Measurements from ENCODE around the gene TMEM17.

Gene TMEM17

GRCh38 chr2:62471404-62471803 lies 34.6 kb downstream of the TMEM17 start:
- no peak for DNase-seq

- DNase-seq: no peak
These were observed 36.4 kb downstream of the TMEM17 start for GRCh38 chr2:62469548-62469947.

- DNase-seq: no peak
These were observed 36.9 kb downstream of the TMEM17 start for GRCh38 chr2:62469114-62469513.

- DNase-seq: no peak
These were observed 38.3 kb downstream of the TMEM17 start for GRCh38 chr2:62467475-62468321.

- no peak for DNase-seq
These were observed 38.9 kb downstream of the TMEM17 start for GRCh38 chr2:62467100-62467474.

GRCh38 chr2:62466503-62466854 lies 39.5 kb downstream of the TMEM17 start:
- DNase-seq: no peak

GRCh38 chr2:62465741-62466502 lies 40.1 kb downstream of the TMEM17 start:
- DNase-seq: no peak

- DNase-seq: no peak
These were observed 40.8 kb downstream of the TMEM17 start for GRCh38 chr2:62465039-62465740.

- DNase-seq: no peak
These were observed 41.6 kb downstream of the TMEM17 start for GRCh38 chr2:62464221-62465007.

- no peak for DNase-seq
These were observed 43.8 kb downstream of the TMEM17 start for GRCh38 chr2:62462211-62462610.

- no peak for DNase-seq
These were observed 44.3 kb downstream of the TMEM17 start for GRCh38 chr2:62461707-62462106.

- no peak for DNase-seq
These were observed 44.9 kb downstream of the TMEM17 start for GRCh38 chr2:62461017-62461553.

- DNase-seq: no peak
These were observed 45.8 kb downstream of the TMEM17 start for GRCh38 chr2:62460175-62460574.

- DNase-seq: no peak
These were observed 46.3 kb downstream of the TMEM17 start for GRCh38 chr2:62459672-62460071.

- no peak for DNase-seq
These were observed 46.9 kb downstream of the TMEM17 start for GRCh38 chr2:62459106-62459505.

- no peak for DNase-seq
These were observed 47.3 kb downstream of the TMEM17 start for GRCh38 chr2:62458671-62459081.

GRCh38 chr2:62458206-62458641 lies 47.8 kb downstream of the TMEM17 start:
- DNase-seq: no peak

- DNase-seq: no peak
These were observed 48.4 kb downstream of the TMEM17 start for GRCh38 chr2:62457556-62457955.

GRCh38 chr2:62456721-62457539 lies 49.1 kb downstream of the TMEM17 start:
- DNase-seq: peak; percentile 30

- DNase-seq: no peak
These were observed 49.9 kb downstream of the TMEM17 start for GRCh38 chr2:62455957-62456692.

GRCh38 chr2:62453955-62454354 lies 52.0 kb downstream of the TMEM17 start:
- no peak for DNase-seq

All from NCI-H446 treated with DMSO at 0.1 percent for 48 hours (cell line).